Parathyroid adenoma (tissue), 2 donors: Measurements from ENCODE around the gene AUTS2.

Experiments
- H2AFZ ChIP-seq: fragments of 300-600 bp; sonication (generic); one replicate; pipeline ENCODE4 v1.7.0; 2017; ENCODE audit warnings: antibody characterized with exemption, mild to moderate bottlenecking
- H3K27ac ChIP-seq: fragments of 300-600 bp; sonication (generic); one replicate; pipeline ENCODE4 v1.7.0; 2017
- H3K27me3 ChIP-seq: fragments of 300-600 bp; sonication (generic); one replicate; pipeline ENCODE4 v1.7.0; 2017; ENCODE audit warnings: low read length; ENCODE audit not compliant: control insufficient read depth, insufficient read depth
- H3K36me3 ChIP-seq: fragments of 300-600 bp; sonication (generic); one replicate; pipeline ENCODE4 v1.7.0; 2017; ENCODE audit warnings: low read length; ENCODE audit not compliant: control insufficient read depth, insufficient read depth
- H3K4me1 ChIP-seq: fragments of 300-600 bp; sonication (generic); one replicate; pipeline ENCODE4 v1.7.0; 2017; ENCODE audit warnings: control low read depth
- H3K4me2 ChIP-seq: fragments of 300-600 bp; sonication (generic); one replicate; pipeline ENCODE4 v1.7.0; 2017; ENCODE audit warnings: low read length
- H3K4me3 ChIP-seq: fragments of 300-600 bp; sonication (generic); one replicate; pipeline ENCODE4 v1.7.0; 2017; ENCODE audit warnings: low read depth, low read length
- H3K79me2 ChIP-seq: fragments of 300-600 bp; sonication (generic); one replicate; pipeline ENCODE4 v1.7.0; 2017; ENCODE audit warnings: control low read depth
- H3K9ac ChIP-seq: fragments of 300-600 bp; sonication (generic); one replicate; pipeline ENCODE4 v1.7.0; 2017; ENCODE audit warnings: mild to moderate bottlenecking
- H3K9me3 ChIP-seq: fragments of 300-600 bp; sonication (generic); one replicate; pipeline ENCODE4 v1.7.0; 2017; ENCODE audit warnings: low read length; ENCODE audit not compliant: control insufficient read depth
- CTCF ChIP-seq: fragments of 300-600 bp; sonication (generic); IDR thresholded peaks from one replicate; pipeline ENCODE4 v1.7.0; 2017; ENCODE audit warnings: antibody characterized with exemption, mild to moderate bottlenecking
- donor health status: primary hyperparathyroidism.

Gene AUTS2

DNA sequence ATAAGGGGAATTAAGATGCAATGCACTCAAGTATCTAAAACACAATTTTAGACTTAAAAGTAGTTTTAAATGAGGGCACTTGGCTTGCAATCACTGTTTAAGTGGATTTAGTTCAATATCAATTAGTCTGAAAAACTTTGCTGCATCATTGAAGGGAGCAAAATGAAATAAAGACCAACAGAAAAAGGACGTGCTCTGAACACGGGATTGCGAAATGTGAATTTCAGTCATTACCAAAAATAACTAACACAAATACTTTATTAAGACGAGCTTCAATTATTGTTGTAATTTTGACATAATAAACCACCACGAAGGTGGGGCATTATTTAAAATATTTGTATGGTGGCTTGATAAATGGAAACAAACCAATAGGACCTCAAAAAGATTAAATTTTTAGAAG, 1171.9 kb downstream of the AUTS2 start:
- Histone ChIP-seq H3K27me3 (no peaks in the 10 kb centered on the region), H3K36me3 (no peaks in the 10 kb centered on the region), H3K4me1 (no peaks in the 10 kb centered on the region), H2AFZ (no peak overlapping the region), H3K9me3 (no peaks in the 10 kb centered on the region), H3K4me2 (no peak overlapping the region), H3K4me3 (no peak overlapping the region), H3K9ac (no peak overlapping the region), H3K79me2 (no peaks in the 10 kb centered on the region), H3K27ac (no peak overlapping the region)
- TF ChIP-seq CTCF = no peak

DNA sequence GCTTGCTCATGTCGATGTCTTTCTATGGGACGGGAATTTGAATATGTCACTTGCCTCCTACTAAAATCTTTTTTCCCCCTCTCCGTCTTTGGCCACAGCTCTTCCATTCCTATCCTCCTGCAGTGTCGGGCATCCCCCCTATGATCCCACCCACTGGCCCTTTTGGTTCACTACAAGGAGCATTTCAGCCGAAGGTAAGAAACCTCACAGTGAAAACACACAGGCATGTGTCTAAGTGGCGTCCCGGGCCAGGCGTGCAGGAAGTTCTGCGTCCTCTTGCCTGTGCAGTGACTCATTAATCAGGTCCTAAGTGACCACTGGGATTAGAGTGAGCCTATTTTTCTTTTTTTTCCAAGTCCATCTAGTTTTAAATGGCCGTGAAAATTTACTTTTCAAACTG, 1173.2 kb downstream of the AUTS2 start:
- no peak overlapping the region for H3K9ac ChIP-seq
- no peaks in the 10 kb centered on the region for H3K9me3 ChIP-seq
- no peak overlapping the region for H3K4me3 ChIP-seq
- no peak overlapping the region for H3K4me2 ChIP-seq
- no peaks in the 10 kb centered on the region for H3K36me3 ChIP-seq
- no peaks in the 10 kb centered on the region for H3K4me1 ChIP-seq
- H3K27me3 ChIP-seq = no peaks in the 10 kb centered on the region
- no peaks in the 10 kb centered on the region for H3K79me2 ChIP-seq
- TF ChIP-seq CTCF = no peak
- no peak overlapping the region for H2AFZ ChIP-seq
- no peak overlapping the region for H3K27ac ChIP-seq

DNA sequence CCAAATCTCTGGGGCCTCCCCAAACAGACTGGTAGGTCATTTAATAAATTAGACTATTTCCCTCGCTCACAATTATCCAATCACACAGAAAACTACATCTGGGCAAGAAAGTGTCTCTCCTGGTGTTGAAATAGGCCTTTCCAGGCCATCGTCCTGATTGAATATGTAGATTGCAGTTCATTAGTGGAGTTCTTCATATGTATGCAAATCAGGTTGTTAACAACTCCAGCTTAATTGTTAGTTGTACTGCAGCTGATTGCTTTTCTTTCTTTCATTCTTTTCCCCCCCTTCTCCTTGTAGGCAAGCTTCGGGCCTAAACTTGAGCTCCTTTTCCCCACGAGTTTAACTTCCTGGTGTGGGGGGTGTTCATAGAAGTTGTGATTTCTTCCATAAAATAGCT, 1174.6 kb downstream of the AUTS2 start:
- Histone ChIP-seq H3K27me3 (no peaks in the 10 kb centered on the region), H3K4me1 (no peaks in the 10 kb centered on the region), H3K9ac (no peak overlapping the region), H3K27ac (no peak overlapping the region), H3K4me2 (no peak overlapping the region), H3K4me3 (no peak overlapping the region), H2AFZ (no peak overlapping the region), H3K9me3 (no peaks in the 10 kb centered on the region), H3K36me3 (no peaks in the 10 kb centered on the region), H3K79me2 (no peaks in the 10 kb centered on the region)
- TF ChIP-seq CTCF = no peak

- Histone ChIP-seq H3K4me2 (no peak overlapping the region), H3K36me3 (no peaks in the 10 kb centered on the region), H3K4me1 (no peaks in the 10 kb centered on the region), H3K27ac (no peak overlapping the region), H2AFZ (no peak overlapping the region), H3K27me3 (no peaks in the 10 kb centered on the region), H3K4me3 (no peak overlapping the region), H3K79me2 (no peaks in the 10 kb centered on the region), H3K9me3 (no peaks in the 10 kb centered on the region), H3K9ac (no peak overlapping the region)
- TF ChIP-seq CTCF = no peak
Measured at GRCh38 chr7:70773406-70773805, 1175.1 kb downstream of the AUTS2 start.

DNA sequence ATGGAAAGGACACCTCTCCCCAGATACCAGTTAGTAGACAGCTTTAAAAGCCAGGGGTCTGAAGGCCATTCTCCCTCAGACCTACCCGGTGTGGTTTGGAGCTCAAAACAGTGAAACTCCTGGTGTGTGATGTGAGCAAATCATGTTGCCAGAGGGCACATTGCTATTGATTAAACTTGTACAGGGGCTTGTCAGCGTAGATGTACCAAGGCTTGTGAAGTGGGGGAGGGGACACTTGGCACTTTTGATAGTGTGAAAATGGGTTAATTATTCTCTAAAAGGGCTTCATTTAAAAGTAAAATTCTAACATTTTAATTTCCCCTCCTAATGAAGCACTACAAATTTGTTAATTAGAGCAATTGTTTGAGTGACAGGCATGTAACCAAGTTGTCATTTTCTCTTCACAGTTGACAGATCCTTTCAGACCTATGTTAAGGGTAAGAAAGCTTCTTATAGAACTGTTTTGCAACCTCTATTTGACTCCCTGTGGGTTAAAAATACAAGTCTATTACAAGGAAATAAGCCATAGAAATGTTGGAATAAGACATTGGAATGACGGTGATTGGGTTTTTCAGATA, 1176.8 kb downstream of the AUTS2 start:
- Histone ChIP-seq H3K9me3 (no peaks in the 10 kb centered on the region), H3K27ac (no peak overlapping the region), H3K79me2 (no peaks in the 10 kb centered on the region), H3K4me2 (no peak overlapping the region), H2AFZ (no peak overlapping the region), H3K9ac (no peak overlapping the region), H3K36me3 (no peaks in the 10 kb centered on the region), H3K4me3 (no peak overlapping the region), H3K4me1 (no peaks in the 10 kb centered on the region), H3K27me3 (no peaks in the 10 kb centered on the region)
- TF ChIP-seq CTCF = no peak
